Activated naive CD8-positive, alpha-beta T cell treated with anti-CD3 and anti-CD28 coated beads, Interleukin-2, amount 50 U/mL, for 24 hours (primary cell): ENCODE measurements around the gene NAGLU.
"Not testable (repeated sequence)": the region's sequence is repeated elsewhere in the genome, so short reads cannot be mapped to it uniquely, and the experiment has no call there.

Source experiments
- ATAC-seq: fragments of 150-1000 bp; cut with Tn5 transposase; one replicate; pipeline ENCODE4 v1.10.0; 2021
- DNase-seq: peaks from one replicate; pipeline ENCODE4 v3.0.0; 2021
- H3K27ac Mint-ChIP-seq: one replicate; pipeline ENCODE4 v1.8.0; 2021; ENCODE audit warnings: mild to moderate bottlenecking, mixed read lengths
- H3K27me3 Mint-ChIP-seq: one replicate; pipeline ENCODE4 v1.8.0; 2021; ENCODE audit warnings: mixed read lengths
- H3K36me3 Mint-ChIP-seq: one replicate; pipeline ENCODE4 v1.8.0; 2021; ENCODE audit warnings: low read depth, mixed read lengths
- H3K4me1 Mint-ChIP-seq: one replicate; pipeline ENCODE4 v1.8.0; 2021; ENCODE audit warnings: mixed read lengths
- H3K4me3 Mint-ChIP-seq: one replicate; pipeline ENCODE4 v1.8.0; 2021; ENCODE audit warnings: mild to moderate bottlenecking, moderate library complexity, mixed read lengths
- H3K9me3 Mint-ChIP-seq: one replicate; pipeline ENCODE4 v1.8.0; 2021; ENCODE audit warnings: mixed read lengths

The NAGLU gene

DNA sequence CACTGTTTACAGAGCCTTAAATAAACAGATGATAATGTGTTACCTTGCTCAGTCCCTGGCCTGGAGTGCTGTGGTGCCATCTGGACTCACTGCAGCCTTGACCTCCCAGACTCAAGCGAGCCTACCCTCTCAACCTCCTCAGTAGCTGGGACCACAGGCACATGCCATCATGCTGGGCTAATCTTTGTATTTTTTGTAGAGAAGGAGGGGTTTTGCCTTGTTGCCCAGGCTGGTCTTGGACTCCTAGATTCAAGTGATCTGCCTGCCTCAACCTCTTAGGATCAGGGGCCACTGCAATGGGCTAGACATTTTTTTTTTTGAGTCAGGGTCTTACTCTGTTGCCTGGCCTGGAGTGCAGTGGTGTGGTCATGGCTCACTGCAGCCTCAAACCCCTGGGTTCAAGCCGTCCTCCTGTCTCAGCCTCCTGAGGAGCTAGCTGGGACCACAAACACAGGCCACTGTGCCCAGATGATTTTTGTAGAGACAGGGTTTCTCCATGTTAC is 5.0 kb upstream of the NAGLU start:
- no peak overlapping the region for H3K27ac Mint-ChIP-seq
- no peaks in the 10 kb centered on the region for H3K36me3 Mint-ChIP-seq

DNA sequence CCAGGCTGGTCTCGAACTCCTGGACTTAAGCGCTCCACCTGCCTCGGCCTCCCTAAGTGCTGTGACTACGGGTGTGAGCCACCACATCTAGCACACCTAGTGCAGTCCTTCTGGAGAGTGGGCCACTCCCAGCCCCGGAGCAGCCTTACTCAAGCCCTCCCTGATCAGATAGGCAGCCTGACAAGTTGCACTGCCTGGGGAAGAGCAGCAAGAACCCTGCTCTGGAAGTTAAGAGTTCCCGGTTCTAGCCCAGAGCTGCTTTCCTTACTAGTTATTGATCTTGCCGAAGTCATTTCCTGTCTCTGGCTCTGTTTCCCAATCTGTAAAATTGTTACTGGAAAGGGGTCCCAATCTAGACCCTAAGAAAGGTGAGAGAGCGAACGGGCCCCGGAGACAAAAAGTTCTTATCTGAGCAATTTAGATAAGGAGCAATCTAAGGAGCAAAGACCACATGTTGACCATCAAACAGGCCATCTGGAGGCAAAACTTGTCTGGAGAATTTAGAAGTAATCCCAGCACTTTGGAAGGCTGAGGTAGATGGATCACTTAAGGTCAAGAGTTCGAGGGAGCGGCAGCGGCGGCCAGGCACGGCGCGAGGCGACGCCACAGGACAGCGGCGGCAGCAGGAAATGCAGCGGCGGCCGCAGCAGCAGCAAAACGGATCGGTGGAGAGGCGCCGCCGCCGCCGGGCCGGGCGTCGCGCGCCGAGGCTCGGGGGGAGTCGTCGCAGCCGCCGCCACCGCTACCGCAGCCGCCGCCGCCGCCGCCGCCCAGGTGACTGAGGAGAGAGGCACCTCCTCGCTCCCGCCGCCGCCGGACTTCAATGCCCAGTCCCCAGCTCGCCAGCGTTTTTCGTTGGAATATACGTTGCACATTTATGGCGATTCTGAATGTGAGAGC is 4.3 kb upstream of the NAGLU start:
- no peak for ATAC-seq
- Mint-ChIP-seq H3K27me3 (no peaks in the 10 kb centered on the region), H3K9me3 (no peaks in the 10 kb centered on the region), H3K27ac (peak overlapping the region; percentile 73), H3K36me3 (no peaks in the 10 kb centered on the region), H3K4me1 (peaks cover 45% of the 10 kb centered on the region), H3K4me3 (peak overlapping the region; percentile 74)
- DNase-seq: peak; percentile 64

More for the DNA sequence above, 5.0 kb upstream of the NAGLU start:
- no peak for ATAC-seq
- H3K4me3 Mint-ChIP-seq: no peak overlapping the region
- DNase-seq: no peak
- H3K9me3 Mint-ChIP-seq: no peaks in the 10 kb centered on the region
- peaks cover 44% of the 10 kb centered on the region for H3K4me1 Mint-ChIP-seq
- H3K27me3 Mint-ChIP-seq: no peaks in the 10 kb centered on the region

DNA sequence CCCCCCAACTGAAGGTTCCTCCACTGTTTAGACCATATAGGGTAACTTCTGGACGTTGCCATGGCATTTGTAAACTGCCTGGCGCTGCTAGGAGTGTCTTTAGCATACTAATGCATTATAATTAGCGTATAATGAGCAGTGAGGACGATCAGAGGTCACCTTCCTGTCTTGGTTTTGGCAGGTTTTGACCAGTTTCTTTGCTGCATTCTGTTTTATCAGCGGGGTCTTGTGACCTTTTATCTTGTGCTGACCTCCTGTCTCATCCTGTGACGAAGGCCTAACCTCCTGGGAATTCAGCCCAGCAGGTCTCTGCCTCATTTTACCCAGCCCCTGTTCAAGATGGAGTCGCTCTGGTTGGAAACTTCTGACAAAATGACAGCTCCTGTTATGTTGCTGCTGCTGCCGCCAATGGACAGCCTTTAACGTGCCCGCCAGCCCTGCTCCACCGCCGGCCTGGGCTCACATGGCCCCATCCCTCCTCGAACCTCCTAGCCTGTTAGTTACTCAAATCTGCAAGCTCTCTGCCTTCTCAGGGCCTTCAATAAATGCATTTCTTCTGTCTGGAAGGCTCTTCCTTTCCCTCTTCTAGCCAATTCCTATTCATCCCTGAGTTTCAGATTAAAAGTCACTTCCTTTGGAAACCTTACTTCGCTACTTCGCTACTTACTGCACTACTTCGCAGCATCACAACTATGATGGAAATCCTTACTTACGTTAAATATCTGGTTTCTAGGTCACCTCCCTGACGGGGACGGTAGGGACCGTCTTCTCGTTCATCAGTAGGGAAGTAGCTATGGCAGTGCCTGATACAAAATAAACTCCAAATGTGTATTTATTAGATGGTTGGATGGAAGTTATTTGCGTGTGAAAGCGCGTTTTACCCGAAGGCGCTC is 640 bp upstream of the NAGLU start:
- no peaks in the 10 kb centered on the region for H3K27me3 Mint-ChIP-seq
- ATAC-seq: peak; percentile 4
- peak overlapping the region; percentile 83 for H3K4me3 Mint-ChIP-seq
- H3K27ac Mint-ChIP-seq: peak overlapping the region; percentile 83
- no peak for DNase-seq
- H3K4me1 Mint-ChIP-seq: peaks cover 37% of the 10 kb centered on the region
- peaks cover 10% of the 10 kb centered on the region for H3K36me3 Mint-ChIP-seq
- no peaks in the 10 kb centered on the region for H3K9me3 Mint-ChIP-seq

DNA sequence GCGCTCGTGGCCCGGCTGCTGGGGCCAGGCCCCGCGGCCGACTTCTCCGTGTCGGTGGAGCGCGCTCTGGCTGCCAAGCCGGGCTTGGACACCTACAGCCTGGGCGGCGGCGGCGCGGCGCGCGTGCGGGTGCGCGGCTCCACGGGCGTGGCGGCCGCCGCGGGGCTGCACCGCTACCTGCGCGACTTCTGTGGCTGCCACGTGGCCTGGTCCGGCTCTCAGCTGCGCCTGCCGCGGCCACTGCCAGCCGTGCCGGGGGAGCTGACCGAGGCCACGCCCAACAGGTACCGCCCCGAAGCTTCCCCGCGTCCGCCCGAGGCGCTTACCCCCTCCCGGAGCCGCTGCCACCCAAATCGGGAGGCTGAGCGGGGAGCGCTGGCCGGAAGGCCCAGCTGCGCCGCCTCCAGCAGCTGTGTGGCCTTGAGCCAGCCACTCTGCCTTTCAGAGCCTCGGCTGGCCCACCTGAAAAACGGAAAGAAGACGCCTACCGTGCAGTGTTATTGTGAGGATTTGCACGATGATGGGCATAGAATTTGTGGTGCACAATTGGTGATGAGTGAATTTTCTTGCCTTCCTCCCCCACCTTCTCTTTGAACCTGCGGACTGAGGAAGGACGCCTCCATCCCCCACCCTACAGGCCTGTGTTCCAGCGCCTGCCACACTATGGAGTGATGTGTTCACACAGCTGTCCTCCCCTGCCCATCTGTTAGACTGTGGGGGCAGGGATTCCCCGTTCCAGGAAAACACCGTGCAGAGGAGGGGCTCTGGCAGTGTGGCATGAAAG is 523 bp downstream of the NAGLU start:
- DNase-seq (peak; percentile 81), ATAC-seq (peak; percentile 72)
- peak overlapping the region; percentile 67 for H3K27ac Mint-ChIP-seq
- H3K4me3 Mint-ChIP-seq: peak overlapping the region; percentile 84
- peaks cover 10% of the 10 kb centered on the region for H3K36me3 Mint-ChIP-seq
- no peaks in the 10 kb centered on the region for H3K27me3 Mint-ChIP-seq
- no peaks in the 10 kb centered on the region for H3K9me3 Mint-ChIP-seq
- peaks cover 37% of the 10 kb centered on the region for H3K4me1 Mint-ChIP-seq

DNA sequence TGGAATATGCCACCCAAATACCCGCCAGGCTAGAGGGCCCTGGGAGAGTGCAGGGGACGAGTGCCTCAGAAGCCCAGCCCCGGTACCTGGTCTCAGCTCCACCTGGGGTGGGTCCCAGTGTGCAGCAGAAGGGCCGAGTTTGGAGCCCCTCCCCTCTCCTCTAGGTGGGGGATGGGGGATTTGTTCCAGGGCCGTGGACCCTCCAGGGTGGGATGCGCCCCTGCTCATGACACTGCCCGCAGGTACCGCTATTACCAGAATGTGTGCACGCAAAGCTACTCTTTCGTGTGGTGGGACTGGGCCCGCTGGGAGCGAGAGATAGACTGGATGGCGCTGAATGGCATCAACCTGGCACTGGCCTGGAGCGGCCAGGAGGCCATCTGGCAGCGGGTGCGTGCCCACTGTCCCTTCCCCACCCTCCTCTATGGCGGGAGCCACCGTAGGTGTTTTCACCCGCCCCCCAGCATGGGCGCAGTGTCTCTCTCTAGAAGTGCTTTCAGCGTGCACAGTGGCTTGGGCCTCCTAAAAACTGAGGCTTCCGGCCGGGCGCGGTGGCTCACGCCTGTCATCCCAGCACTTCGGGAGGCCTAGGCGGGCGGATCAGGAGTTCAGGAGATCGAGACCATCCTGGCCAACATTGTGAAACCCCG is 1.2 kb downstream of the NAGLU start:
- Mint-ChIP-seq H3K27ac (no peak overlapping the region), H3K4me1 (peaks cover 36% of the 10 kb centered on the region)
- ATAC-seq: no peak

DNA sequence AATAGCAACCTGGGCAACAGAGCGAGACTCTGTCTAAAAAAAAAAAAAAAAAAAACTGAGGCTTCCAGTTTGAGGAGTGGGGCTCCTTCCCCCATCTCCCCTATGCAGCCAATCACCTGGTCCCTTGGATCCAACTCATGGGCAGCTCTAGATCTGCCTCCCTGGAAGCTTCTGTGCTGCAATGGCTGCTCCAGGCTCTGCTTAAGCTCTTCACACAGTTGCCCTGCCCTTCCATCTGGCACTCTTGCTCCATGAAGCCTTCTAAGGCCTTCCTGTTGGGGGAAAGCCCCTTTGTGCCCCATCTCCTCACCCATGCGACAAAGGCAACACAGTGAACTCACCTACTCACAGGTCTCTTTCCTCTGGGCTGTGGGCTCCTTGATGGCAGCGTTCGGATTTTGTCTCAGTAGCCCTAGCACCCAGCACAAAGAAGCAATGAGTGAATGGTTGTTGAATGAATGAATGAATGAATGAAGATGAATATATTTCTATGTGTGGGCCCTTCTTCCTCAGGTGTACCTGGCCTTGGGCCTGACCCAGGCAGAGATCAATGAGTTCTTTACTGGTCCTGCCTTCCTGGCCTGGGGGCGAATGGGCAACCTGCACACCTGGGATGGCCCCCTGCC is 1.9 kb downstream of the NAGLU start:
- H3K4me3 Mint-ChIP-seq: peak overlapping the region; percentile 84
- H3K27ac Mint-ChIP-seq: peak overlapping the region; percentile 35
- peaks cover 36% of the 10 kb centered on the region for H3K4me1 Mint-ChIP-seq
- DNase-seq (no peak), ATAC-seq (no peak)
- H3K27me3 Mint-ChIP-seq: no peaks in the 10 kb centered on the region
- H3K9me3 Mint-ChIP-seq: no peaks in the 10 kb centered on the region
- H3K36me3 Mint-ChIP-seq: peaks cover 11% of the 10 kb centered on the region

More for the DNA sequence above, 1.2 kb downstream of the NAGLU start:
- no peaks in the 10 kb centered on the region for H3K9me3 Mint-ChIP-seq
- no peaks in the 10 kb centered on the region for H3K27me3 Mint-ChIP-seq
- peak overlapping the region; percentile 84 for H3K4me3 Mint-ChIP-seq
- H3K36me3 Mint-ChIP-seq: peaks cover 10% of the 10 kb centered on the region
- DNase-seq: no peak

DNA sequence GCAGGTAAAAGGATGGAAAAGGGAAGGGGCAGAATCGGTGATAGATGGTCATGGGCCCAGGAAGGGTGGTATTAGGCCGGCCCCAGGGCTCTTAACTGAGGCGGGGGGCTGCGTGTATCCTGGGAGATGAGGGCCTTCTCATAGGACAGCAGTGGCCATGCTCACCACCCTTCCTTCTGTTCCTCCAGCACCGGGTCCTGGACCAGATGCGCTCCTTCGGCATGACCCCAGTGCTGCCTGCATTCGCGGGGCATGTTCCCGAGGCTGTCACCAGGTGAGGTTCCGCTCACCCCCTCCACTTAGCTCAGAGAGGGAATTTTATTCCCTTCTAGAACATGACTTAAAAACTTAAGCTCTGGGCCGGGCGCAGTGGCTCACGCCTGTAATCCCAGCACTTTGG is 2.4 kb downstream of the NAGLU start:
- Mint-ChIP-seq H3K27ac (no peak overlapping the region), H3K4me3 (no peak overlapping the region), H3K36me3 (peaks cover 11% of the 10 kb centered on the region), H3K9me3 (no peaks in the 10 kb centered on the region), H3K27me3 (no peaks in the 10 kb centered on the region), H3K4me1 (peaks cover 36% of the 10 kb centered on the region)
- no peak for DNase-seq
- ATAC-seq: no peak

DNA sequence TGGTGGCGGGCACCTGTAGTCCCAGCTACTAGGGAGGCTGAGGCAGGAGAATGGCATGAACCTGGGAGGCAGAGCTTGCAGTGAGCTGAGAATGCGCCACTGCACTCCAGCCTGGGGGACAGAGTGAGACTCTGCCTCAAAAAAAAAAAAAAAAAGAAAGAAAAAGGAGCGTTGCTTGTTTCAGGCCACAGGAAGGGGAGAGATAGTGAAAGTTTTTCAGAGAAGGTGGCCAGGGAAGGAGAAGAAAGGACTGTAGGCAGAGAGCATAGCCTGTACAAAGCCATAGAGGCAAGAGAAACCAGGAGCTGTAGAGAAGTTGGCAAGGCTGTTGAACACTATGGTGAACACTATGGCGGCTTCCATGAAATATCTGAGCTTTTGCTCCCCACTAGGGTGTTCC is 4.5 kb downstream of the NAGLU start:
- H3K4me3 Mint-ChIP-seq, ATAC-seq, H3K27ac Mint-ChIP-seq, H3K9me3 Mint-ChIP-seq, DNase-seq, H3K27me3 Mint-ChIP-seq: not testable (repeated sequence)
- H3K36me3 Mint-ChIP-seq: peaks cover 11% of the 10 kb centered on the region
- H3K4me1 Mint-ChIP-seq: peaks cover 31% of the 10 kb centered on the region

DNA sequence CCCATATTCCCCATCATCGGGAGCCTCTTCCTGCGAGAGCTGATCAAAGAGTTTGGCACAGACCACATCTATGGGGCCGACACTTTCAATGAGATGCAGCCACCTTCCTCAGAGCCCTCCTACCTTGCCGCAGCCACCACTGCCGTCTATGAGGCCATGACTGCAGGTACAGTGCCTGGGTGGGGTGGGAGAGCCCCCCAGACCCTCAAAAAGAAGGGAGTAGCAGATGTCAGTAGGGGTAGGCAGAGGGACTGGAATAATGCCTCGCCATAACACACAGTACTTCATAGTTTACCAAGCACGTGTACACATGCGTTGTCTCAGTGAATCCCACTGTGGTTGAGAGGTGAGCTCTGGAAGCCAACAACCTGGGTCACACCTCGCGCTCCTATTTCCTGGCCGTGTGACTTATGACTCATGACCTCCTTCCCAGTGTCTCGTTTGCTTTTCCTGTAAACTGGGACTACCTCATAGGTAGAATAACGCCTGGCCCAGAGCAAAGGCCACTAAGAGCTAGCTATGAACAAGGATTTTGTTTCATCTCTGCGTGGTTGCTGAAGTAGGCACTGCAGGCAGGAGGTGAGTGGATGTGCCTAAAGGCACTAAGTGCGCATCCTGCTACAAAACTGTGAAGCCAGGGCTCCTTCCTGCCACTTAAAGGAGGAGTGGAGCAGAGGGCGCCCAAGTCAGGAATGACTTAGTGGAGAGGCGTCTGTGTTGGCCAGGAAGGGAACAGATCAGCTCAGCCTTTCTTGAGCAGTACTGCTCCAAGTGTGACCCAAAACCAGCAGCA is 5.2 kb downstream of the NAGLU start:
- no peaks in the 10 kb centered on the region for H3K9me3 Mint-ChIP-seq
- DNase-seq: no peak
- H3K4me1 Mint-ChIP-seq: peaks cover 27% of the 10 kb centered on the region
- H3K27ac Mint-ChIP-seq: peak overlapping the region; percentile 50
- H3K27me3 Mint-ChIP-seq: no peaks in the 10 kb centered on the region
- H3K36me3 Mint-ChIP-seq: peaks cover 11% of the 10 kb centered on the region
- no peak overlapping the region for H3K4me3 Mint-ChIP-seq
- ATAC-seq: peak; percentile 14

DNA sequence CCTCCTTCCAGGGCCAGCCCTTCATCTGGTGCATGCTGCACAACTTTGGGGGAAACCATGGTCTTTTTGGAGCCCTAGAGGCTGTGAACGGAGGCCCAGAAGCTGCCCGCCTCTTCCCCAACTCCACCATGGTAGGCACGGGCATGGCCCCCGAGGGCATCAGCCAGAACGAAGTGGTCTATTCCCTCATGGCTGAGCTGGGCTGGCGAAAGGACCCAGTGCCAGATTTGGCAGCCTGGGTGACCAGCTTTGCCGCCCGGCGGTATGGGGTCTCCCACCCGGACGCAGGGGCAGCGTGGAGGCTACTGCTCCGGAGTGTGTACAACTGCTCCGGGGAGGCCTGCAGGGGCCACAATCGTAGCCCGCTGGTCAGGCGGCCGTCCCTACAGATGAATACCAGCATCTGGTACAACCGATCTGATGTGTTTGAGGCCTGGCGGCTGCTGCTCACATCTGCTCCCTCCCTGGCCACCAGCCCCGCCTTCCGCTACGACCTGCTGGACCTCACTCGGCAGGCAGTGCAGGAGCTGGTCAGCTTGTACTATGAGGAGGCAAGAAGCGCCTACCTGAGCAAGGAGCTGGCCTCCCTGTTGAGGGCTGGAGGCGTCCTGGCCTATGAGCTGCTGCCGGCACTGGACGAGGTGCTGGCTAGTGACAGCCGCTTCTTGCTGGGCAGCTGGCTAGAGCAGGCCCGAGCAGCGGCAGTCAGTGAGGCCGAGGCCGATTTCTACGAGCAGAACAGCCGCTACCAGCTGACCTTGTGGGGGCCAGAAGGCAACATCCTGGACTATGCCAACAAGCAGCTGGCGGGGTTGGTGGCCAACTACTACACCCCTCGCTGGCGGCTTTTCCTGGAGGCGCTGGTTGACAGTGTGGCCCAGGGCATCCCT is 7.4 kb downstream of the NAGLU start:
- Mint-ChIP-seq H3K27ac (no peak overlapping the region), H3K9me3 (no peaks in the 10 kb centered on the region), H3K4me3 (no peak overlapping the region), H3K27me3 (no peaks in the 10 kb centered on the region), H3K4me1 (peaks cover 22% of the 10 kb centered on the region), H3K36me3 (peaks cover 9% of the 10 kb centered on the region)
- no peak for DNase-seq
- no peak for ATAC-seq

DNA sequence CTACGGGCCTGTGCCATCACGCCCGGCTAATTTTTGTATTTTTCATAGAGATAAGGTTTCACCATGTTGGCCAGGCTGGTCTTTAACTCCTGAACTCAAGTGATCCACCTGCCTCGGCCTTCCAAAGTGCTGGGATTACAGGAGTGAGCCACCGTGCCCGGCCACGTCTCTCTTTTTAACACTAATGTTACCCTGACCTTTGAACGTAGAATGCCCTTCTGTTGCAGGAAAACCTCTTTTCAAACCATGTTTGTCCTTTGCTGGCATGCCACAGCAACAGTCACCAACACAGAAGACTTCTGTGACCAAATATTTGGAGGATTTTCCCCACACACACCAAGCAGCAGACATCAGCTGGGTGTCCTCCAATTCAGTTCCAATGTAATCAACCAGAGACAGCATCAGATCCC is 8.8 kb downstream of the NAGLU start:
- Mint-ChIP-seq H3K27ac (no peak overlapping the region), H3K4me1 (peaks cover 28% of the 10 kb centered on the region), H3K36me3 (peaks cover 3% of the 10 kb centered on the region), H3K27me3 (no peaks in the 10 kb centered on the region), H3K4me3 (no peak overlapping the region), H3K9me3 (no peaks in the 10 kb centered on the region)
- ATAC-seq: no peak
- DNase-seq: no peak
